Stimulated activated CD4-positive, alpha-beta T cell treated with anti-CD3 and anti-CD28 coated beads, Interleukin-15, amount 100 ng/mL, for 1 hour (primary cell): ENCODE measurements around the gene STARD13.

Experiments
- DNase-seq, 2 donors: peaks; one replicate each; pipeline ENCODE4 v3.0.0-alpha.2; 2020; ENCODE audit warnings: low read depth in 1 of 2, low spot score in 1 of 2

The STARD13 gene

DNA sequence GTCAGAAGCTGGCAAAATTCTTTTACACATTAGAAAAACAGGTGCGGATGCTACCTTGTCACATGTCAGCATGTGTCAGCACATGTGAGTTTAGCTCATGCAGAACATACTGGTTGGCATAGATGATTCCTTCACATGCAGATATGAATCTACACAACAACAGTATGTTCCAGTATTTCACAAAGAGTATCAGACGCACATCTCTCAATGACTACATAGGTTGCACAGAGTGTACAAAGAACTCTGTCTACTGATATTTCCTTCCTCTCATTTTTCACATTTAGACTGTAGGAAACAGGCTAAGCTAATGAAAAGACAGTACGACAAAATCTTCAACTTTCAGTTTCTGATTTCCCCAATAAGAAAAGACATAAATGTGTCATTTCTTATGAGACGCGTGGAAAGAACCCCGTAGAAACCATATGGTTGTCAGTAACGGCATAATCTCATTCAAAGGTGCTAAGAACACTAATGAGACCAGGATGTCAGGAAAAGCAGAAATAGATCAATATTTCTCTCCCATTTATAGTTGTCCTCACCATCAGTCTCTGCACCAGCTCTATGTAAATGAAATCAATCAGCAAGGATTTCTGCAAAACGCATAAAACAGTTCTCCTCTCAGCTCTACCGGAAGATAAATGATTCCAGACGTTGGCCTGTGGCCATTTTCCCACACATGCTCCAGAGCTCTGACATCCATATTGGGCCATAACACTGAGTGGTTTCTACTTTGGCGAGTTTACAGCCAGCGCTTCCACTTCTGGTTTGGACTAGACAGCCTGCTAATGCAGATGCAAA lies 81.2 kb downstream of the STARD13 start:
- no peak for DNase-seq

DNA sequence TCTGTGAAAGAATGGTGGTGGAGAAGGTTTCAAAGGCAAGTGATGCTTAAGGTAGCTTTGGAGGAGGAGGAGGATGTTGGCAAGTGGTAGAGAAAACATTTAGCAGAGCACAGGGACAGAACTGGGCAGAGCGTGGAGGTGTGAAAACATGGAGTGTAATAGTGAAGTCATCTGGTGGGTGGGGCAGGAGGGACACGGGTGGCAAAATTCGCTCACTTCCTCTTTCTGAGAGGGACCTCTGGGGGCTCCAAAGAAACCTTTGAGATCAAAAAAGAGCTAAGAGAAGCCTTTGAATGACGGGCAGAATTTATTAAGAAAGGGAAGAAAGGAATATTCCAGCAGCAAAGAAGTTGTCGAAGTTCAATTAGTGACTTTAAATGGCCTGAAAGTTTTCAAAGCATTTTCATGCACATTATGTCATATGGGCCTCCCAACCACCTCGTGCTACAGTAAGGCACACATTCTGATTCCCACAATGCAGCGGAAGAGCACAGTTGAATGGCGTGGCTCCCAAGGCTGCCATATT lies 82.8 kb downstream of the STARD13 start:
- no peak for DNase-seq

DNA sequence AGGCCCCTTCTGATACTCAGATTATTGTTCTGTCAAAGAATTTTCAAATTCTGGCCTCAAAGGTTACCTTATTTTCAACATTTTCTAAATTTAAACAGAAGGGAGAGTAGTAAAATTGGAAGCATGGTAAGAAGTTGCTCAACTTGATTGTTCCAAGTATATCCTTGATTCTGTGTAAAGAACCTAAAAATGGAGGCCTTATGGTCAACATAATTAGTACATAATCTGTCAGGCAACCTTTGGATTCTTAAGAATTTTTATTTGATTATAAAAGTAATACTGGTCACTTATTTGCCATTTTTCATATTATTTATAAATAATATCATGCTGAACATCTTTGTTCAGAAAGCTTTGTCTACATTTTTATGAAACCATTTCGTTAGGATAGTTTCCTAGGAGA lies 83.9 kb downstream of the STARD13 start:
- DNase-seq, result no peak

DNA sequence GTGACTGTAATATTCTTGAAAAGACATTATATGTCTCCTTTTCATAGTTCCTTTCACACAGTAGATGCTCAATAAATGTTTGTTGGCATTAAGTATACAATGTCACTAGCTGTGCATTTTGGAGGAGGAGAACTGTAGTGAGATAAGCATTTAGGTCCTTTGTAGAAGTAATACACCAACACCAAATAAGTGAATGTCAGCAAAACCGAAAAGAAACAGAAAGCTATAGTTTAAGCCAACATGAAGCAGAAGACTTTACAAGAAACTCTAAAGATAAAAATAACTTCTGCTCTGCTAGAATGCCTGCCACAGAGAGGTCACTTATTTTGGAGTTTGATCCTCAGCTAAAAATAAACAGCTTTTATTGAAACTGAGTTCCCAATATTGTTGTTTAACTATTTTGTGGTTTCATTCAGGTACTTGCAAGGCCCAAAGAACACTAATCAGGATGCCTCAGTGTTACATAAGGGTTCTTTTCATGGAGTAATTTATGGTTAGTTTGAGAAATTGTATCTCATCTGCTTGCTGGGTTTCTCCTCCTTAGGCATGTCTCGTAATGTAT lies 86.2 kb downstream of the STARD13 start:
- no peak for DNase-seq

DNA sequence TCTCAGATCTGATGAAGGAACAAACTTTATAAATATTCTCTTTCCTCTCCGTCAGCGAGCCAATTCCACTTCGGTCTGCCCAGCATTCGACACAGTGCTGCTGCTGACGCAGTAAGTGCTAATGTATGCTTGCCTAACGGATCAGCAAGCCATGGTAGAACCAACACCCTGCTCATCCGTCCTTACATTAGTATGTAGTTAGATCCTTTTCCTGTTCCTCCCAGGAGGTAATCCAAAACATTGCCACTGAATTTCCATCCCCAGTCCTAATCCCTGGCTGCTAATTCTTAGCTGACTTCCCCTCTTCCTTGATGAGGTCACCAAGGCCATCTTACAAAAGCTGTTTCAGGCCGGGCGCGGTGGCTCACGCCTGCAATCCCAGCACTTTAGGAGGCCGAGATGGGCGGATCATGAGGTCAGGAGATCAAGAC lies 88.0 kb downstream of the STARD13 start:
- no peak for DNase-seq

DNA sequence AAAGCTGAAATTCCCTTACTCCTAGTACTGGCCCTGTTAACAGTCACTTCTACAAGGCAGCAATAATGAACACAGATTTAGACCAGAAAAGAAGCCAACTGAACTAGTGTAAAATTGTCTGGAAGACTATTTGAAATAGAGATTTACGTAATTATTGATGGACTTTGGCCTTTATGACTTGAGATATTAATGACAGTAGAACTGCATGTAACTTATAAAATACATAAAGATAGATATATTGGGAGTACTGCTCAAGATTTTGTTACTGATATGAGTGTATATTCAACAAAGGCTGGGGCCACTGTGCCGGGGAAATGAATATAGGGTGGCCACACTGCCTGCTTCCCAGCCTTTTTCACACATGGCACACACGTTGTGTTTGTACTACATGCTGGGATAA lies 88.8 kb downstream of the STARD13 start:
- DNase-seq, result no peak

DNA sequence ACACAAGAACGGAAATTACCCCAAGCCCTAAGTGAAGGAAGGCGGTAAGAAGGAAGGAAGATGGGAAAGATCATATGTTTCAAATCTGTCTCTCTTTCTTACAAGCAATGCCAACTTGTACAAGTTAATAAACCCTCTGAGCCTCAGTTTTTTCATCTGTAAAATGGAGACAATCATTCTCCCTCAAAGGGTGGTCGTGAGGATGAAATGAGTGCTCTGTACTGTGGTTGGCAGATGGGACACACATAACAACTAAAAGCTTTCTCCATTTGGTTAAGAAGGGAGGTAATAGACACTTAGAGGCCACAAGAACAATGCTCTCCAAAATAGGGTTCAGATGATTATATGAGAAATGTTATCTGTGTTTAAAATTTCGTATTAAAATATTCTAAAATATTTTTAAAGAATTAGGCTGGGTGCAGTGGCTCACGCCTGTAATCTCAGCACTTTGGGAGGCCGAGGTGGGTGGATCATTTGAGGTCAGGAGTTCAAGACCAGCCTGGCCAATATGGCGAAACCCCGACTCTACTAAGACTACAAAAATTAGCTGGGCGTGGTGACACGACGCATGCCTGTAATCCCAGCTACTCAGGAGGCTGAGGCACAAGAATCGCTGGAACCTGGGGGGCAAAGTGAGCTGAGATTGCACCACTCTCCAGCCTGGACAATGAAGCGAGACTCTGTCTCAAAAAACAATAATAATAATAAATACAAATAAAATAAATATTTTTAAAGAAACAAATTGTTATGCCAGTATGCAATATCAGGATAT lies 89.7 kb downstream of the STARD13 start:
- no peak for DNase-seq

DNA sequence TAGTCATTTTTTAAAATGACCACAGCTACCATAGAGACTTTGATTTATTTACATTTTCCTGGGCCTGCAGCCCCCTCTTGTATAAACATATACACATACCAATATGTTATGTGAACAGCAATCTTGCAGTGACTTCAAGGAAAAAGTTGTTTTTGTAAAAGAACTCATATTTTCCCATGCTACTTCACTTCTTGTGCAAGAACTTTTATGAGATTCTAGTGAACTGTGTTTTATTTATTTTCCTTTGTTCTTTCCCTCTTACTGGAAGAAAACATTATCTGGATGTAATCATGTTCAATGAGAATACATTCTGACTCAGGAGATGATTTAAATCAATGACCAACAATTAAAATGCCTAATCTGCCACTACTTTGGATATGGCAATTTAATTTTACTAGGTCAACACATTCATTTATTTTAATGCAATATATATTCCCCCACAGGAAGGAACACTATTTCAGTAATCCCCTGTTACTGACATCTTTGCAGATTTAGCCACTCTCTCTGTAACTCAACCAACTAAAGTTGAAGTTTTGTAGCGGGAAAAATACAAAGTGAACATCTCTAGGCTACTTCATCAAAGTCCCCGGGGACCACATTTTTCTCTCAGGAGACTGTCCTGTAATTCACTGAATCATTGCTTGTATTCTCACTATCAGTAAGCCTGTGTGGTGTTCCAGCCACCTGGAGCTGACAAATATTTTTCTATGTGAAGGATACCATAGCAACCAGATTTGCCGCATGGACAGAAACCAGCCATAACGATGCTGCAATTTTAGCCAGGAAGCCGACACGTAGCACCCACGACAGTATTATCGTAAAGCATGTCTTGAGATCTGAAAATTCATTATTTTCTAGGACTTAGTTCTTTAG lies 90.5 kb downstream of the STARD13 start:
- DNase-seq, result no peak

DNA sequence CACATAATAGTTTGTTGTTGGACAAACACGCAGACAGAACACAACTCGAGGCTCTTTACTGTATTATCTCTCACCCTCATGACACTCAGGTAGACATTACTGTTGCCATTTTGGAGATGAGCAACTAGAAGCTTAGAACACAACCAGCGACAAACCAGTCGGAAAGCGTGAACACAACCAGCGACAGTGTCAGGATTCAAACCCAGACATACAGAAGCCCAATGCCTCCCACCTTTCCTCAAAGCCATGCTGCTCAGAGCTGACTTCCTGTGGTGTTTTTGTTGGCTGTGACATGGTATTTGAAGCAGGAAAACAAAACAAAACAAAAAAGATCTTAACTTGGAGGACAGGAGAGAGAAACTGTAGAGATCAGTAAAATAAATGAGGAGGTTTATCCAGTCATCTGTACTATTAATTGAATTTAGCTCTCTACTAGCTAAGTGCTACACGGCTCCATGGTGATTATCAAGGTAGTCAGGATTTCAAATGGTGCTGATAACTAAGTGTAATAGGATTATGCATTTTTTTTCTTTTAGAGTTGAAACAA lies 92.1 kb downstream of the STARD13 start:
- DNase-seq, result no peak

DNA sequence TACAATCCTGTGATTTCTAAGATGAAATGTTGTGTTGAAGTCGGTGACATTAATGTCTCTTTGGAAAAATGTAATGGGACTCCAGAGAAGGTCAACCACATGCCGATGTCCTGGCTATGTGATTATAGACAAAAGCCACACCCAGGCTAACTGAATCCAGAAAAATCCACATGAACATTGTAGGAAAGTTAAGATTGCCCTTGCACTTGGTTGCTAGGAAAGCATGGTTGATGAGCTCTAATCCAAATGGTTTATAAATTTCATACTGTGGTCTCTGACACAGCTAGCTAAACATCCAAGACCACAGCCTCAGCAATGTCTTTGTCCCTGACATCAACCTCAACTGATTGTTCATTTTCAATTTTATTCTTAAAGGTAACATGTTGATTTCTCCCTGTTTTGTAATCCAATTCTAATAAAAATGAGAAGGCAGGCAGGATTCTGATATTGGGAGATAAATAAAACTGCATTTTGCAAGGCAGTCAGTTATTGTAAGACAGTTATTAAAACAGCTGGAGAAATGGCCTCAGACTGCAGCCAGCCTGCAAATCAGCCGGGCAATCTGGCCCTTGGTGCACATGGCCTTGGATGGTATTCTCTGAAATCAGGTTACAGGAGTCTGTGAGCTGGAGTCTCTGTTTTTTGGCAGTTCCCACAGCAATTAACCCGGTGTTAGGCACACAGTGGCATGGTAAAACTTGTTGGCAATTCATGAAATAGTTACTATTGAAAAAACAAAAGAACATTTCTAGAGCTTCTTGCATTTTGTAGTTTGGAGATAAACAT lies 93.9 kb downstream of the STARD13 start:
- no peak for DNase-seq

DNA sequence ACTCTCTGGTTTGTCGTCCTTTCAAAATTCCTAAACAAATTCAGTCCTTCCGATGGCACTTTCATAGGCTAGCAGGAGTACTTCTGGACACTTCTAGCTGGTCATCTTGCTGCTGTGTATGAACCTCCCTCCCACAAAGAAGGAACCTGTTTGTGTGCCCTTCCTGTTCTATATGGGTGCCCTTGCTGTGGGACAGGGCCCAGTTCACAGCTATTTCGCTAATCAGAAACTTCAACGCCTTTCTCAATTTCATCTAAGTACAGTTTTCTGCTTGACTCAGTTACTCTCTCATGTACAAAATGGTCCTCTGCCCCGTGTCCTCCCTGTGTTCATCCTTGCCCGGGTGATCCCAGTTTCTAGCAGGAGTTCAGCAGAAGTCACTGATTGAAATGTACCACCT lies 96.1 kb downstream of the STARD13 start:
- DNase-seq, result no peak

DNA sequence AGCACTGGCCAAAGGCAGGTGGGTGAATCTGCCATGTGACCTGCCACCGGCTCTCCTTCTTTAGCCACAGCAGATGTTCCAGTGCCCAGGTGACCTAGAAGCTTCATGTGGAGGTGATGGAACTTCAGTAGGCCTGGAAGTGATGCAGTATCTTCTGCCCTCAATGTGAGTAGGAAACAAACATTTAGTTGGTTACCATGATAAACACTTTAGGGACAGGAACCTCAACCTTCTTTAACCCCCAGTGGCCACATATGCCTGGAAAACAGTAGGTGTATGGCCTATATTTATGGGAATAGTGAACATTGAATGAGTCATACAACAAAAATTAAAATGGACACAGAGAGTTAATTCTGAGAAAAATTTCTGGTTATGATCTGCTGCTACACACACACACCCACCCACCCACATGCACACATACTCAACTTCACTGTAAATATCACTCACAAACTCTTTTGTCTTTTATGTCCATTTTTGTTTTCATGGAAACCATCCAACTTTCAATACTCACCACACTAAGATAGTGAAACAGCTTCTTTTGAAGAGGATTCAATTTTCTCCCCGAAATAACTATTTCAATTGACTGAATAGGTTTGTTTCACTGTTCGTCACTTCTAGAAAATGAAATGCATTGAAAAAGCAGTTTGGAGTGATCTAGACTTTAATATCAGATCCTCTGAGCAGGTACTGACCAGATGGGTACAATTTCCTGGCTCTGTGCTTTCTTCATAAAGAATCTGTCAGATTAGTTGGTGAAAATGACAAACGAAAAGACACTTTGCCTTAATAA lies 97.3 kb downstream of the STARD13 start:
- no peak for DNase-seq

DNA sequence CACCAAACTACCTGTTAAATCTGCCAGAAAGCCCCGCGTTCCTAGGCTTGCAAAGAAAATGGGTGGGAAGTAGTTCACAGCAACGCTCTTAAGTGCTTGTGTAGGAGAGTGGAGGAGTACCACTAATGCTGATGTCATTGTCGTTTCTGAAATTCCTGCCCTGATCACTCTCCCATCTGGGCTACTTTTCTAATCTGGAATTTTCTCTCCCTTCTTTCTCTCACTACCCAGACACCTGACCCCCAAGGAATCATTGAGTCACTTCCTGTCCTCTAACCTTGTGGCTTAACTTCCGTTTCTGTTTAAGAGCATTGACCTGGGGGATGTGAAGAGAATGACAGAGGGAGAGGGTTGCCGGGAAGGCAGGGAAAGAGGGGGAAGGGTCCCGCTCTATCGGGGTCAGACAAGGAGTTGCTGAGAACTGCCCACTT lies 98.7 kb downstream of the STARD13 start:
- DNase-seq, result no peak

DNA sequence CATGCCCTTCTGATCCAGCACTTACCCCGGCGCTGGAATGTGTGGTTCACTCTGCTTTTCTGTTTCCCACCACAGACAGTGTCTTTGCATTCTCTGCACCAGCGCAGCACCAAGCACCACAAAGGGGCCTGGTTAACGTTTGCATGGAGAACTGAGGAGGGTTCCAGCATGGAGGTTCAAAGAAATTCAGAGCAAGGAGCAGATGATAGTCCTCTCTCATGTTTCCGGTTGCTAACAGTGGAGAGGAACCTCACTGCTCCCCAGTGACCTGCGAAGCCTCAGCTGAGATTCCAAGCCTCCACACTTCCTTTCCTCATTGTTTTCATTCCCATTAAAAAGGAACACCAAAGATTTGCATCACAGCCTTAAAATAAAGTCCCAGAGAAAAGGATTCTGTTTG lies 99.7 kb downstream of the STARD13 start:
- no peak for DNase-seq

DNA sequence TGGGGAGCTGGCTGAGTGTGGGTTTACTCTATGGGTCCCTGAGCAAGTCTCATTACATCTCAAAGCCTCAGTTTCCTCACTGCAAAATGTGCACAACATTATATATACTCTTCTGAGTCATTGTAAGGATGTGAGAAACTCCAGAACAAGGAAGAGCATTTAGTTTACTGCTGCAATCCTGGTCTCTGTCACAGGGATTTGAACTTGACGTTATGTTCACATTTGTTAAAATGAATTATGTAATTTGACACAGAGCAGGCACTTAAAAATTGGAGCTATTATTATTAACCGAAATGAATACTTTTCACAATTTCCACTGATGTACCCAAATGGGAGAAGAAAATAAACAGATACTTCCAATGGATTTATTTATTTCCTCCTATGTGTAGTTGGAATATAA lies 101.0 kb downstream of the STARD13 start:
- no peak for DNase-seq

DNA sequence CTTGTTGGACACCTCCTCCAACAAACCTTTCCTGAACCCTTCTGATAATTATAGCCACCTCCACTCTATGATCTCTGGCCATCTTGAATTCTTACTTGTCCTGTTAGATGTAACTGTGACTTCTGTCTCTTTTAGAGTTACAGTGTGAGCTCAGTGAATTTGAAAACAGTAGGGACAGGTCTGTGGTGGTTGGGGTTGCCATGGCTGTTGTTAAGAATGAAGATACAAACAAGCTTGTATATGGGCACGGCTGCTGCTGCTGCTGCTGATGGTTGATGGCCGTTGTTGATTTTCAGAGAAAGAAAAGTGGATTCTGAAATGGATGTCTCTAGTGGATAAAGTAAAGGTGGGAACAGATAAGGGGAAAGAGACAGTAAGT lies 101.5 kb downstream of the STARD13 start:
- DNase-seq, result no peak

DNA sequence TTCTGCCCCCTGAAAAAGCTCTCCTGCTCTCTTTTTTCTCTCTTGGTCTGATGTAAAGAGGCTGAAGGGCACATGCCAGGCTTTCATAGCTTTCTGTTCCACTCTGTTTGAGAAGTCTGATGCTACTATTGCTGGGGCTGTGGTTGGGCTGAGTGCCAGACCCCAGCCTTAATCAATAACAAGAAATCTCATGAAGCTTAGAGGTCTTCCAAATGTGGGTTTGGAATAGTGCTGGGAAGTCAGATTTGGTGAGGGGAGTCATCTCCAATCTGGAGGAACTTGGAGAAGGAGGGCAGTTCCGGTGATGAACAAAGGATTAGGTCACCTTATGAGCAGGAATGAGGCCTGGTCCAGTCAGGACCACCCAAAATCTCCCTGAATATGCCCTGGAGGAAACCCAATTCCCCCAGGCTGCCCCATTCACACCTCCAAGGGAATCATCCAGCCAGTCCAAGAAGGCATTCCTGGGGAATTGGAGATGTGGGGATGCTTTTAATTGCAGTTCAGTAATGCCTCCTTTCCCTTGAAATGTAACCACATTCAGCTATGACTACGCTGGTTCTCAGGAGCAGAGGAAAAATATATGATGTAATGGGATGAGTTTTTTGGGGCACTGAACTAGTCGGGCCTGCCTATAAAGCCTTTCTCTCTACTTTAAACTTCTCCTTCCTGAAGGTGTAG lies 102.0 kb downstream of the STARD13 start:
- no peak for DNase-seq

DNA sequence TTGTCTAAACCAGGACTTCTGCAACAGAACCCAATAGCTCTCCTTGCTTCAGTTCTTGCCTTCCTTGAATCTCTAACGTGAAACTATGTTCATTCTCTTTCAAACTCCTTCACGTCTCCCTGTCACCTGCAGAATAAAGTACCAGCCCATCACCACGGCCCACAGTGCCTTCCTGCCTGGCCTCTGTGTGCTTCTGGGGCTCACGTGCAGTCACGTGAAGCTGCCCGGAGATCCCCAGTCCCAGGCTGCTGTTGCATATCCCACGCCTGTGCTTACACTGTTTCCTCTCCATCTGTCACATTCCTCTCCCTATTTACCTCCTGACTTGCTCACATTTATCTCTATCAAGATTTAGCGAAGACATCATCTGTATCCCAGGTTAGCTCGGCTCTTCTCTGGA lies 102.8 kb downstream of the STARD13 start:
- DNase-seq, result no peak

DNA sequence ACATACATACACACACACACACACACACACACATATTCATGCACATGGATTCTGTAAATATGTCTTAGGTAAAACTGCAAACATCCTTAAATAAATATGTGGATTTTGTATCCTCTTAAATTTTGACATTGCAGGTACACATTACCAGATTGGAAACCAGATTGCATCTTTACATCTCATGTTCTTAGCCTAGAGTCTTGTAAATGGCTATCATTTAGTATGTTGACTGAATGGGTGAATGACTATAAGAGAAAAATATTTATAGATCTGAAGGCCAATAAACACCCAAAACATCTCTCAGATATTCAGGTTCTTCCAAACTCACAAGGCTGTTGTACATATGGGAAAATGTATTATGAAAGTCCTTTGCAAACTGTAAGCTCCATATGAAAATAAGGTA lies 104.3 kb downstream of the STARD13 start:
- DNase-seq, result no peak
